ENCODE measurements around the gene PHACTR1. TPM values are rescaled to one million over a fixed set of nuclear protein-coding genes. Genes with fewer than 3 reads are reported as not detected.
A peak's percentile ranks its signal among the peaks of the same experiment; 100 is the strongest.

PHACTR1 gene
- total RNA-seq, 1 experiment from 2014 or later, result not detected

GRCh38 chr6:13147782-13148181 lies 431.2 kb downstream of the PHACTR1 start:
- H3F3A ChIP-seq (ENCODE audit: low read length, unreplicated experiment), result no peaks in the 10 kb centered on the region
- no peaks in the 10 kb centered on the region for H3K9me2 ChIP-seq (replicated peaks; ENCODE audit: low read length)
- no peak overlapping the region for H3K4me2 ChIP-seq (ENCODE audit: low read length)
- H4K20me1 ChIP-seq (ENCODE audit: low read length), result no peaks in the 10 kb centered on the region
- no TSS peak for BruUV-seq (replicated peaks)
- no peak overlapping the region for H3K27ac ChIP-seq (ENCODE audit: low read length)
- H2AFZ ChIP-seq (ENCODE audit: low read length), result no peak overlapping the region
- no peaks in the 10 kb centered on the region for H3K4me1 ChIP-seq (ENCODE audit: insufficient read depth, low read length)
- no peaks in the 10 kb centered on the region for H3K79me2 ChIP-seq (ENCODE audit: low read length)
- H3K9ac ChIP-seq (ENCODE audit: low read length), result no peak overlapping the region
- POLR2A ChIA-PET (ENCODE audit: unreplicated experiment), result no interaction called here
- no peak for ATAC-seq
- CTCF ChIA-PET, result no interaction called here
- H3K36me3 ChIP-seq (ENCODE audit: low read depth, low read length), result no peaks in the 10 kb centered on the region
- H3K4me3 ChIP-seq (ENCODE audit: low read length), result no peak overlapping the region
- H3K27me3 ChIP-seq (ENCODE audit: low read length), result peaks cover 47% of the 10 kb centered on the region
- TF ChIP-seq EZH2phosphoT487 (IDR thresholded peaks at IDR 0.05; ENCODE audit: borderline replicate concordance, low read length) (no peak), EZH2 (IDR thresholded peaks at IDR 0.05; ENCODE audit: low read length, unreplicated experiment) (no peak)
- TF ChIP-seq, protein P1, sequence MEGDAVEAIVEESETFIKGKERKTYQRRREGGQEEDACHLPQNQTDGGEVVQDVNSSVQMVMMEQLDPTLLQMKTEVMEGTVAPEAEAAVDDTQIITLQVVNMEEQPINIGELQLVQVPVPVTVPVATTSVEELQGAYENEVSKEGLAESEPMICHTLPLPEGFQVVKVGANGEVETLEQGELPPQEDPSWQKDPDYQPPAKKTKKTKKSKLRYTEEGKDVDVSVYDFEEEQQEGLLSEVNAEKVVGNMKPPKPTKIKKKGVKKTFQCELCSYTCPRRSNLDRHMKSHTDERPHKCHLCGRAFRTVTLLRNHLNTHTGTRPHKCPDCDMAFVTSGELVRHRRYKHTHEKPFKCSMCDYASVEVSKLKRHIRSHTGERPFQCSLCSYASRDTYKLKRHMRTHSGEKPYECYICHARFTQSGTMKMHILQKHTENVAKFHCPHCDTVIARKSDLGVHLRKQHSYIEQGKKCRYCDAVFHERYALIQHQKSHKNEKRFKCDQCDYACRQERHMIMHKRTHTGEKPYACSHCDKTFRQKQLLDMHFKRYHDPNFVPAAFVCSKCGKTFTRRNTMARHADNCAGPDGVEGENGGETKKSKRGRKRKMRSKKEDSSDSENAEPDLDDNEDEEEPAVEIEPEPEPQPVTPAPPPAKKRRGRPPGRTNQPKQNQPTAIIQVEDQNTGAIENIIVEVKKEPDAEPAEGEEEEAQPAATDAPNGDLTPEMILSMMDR (conservative IDR thresholded peaks at IDR 0.05; ENCODE audit: low read depth, low read length), result 0 out of 2 replicates have a peak, but pooled peaks have one; percentile 16
- no peak for DNase-seq
- no peaks in the 10 kb centered on the region for H3K9me3 ChIP-seq (ENCODE audit: low read length)
- intact Hi-C loops (cut with micrococcal nuclease), result no loop called here

DNA sequence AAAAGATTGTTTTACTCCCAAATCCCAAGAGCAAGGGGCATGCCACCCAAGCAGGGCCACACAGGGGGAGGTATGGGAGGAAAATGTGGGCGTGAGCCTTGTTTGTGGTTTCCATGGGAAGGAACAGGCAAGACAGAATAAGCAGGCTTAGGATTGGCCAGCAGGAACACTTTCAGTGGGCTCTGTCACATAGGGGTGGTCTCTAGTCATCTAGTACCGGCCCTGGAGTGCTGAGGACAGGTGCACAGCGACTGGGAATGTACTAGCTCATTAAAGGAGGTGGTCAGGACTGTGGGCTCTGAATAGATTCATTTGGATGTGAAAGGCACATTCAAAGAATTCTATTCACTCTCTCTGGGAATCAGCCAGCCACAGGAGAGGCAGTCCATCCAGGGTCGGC lies 436.2 kb downstream of the PHACTR1 start:
- H2AFZ ChIP-seq (ENCODE audit: low read length), result no peak overlapping the region
- no peaks in the 10 kb centered on the region for H4K20me1 ChIP-seq (ENCODE audit: low read length)
- no peaks in the 10 kb centered on the region for H3F3A ChIP-seq (ENCODE audit: low read length, unreplicated experiment)
- H3K9ac ChIP-seq (ENCODE audit: low read length), result no peak overlapping the region
- no peaks in the 10 kb centered on the region for H3K36me3 ChIP-seq (ENCODE audit: low read depth, low read length)
- ChIA-PET POLR2A (ENCODE audit: unreplicated experiment) (no interaction called here), CTCF (no interaction called here)
- intact Hi-C loops (cut with micrococcal nuclease), result no loop called here
- H3K4me1 ChIP-seq (ENCODE audit: insufficient read depth, low read length), result no peaks in the 10 kb centered on the region
- TF ChIP-seq EZH2 (IDR thresholded peaks at IDR 0.05; ENCODE audit: low read length, unreplicated experiment), result no peak
- TF ChIP-seq EZH2phosphoT487 (IDR thresholded peaks at IDR 0.05; ENCODE audit: borderline replicate concordance, low read length), result no peak
- TF ChIP-seq, protein P1 (conservative IDR thresholded peaks at IDR 0.05; ENCODE audit: low read depth, low read length), result no peak
- H3K27me3 ChIP-seq (ENCODE audit: low read length), result peaks cover 44% of the 10 kb centered on the region
- no peak overlapping the region for H3K4me3 ChIP-seq (ENCODE audit: low read length)
- DNase-seq (no peak), ATAC-seq (no peak)
- H3K79me2 ChIP-seq (ENCODE audit: low read length), result no peaks in the 10 kb centered on the region
- no TSS peak for BruUV-seq (replicated peaks)
- no peaks in the 10 kb centered on the region for H3K9me2 ChIP-seq (replicated peaks; ENCODE audit: low read length)
- H3K9me3 ChIP-seq (ENCODE audit: low read length), result no peaks in the 10 kb centered on the region
- no peak overlapping the region for H3K27ac ChIP-seq (ENCODE audit: low read length)
- H3K4me2 ChIP-seq (ENCODE audit: low read length), result no peak overlapping the region

GRCh38 chr6:13156381-13156780 lies 439.8 kb downstream of the PHACTR1 start:
- Histone ChIP-seq H3K4me1 (ENCODE audit: insufficient read depth, low read length) (no peaks in the 10 kb centered on the region), H3K9me3 (ENCODE audit: low read length) (no peaks in the 10 kb centered on the region), H3K9ac (ENCODE audit: low read length) (no peak overlapping the region), H3K27me3 (ENCODE audit: low read length) (peaks cover 58% of the 10 kb centered on the region), H2AFZ (ENCODE audit: low read length) (no peak overlapping the region), H3K4me2 (ENCODE audit: low read length) (no peak overlapping the region), H3K79me2 (ENCODE audit: low read length) (no peaks in the 10 kb centered on the region), H3K9me2 (replicated peaks; ENCODE audit: low read length) (no peaks in the 10 kb centered on the region), H3F3A (ENCODE audit: low read length, unreplicated experiment) (no peaks in the 10 kb centered on the region), H4K20me1 (ENCODE audit: low read length) (no peaks in the 10 kb centered on the region), H3K27ac (ENCODE audit: low read length) (no peak overlapping the region), H3K36me3 (ENCODE audit: low read depth, low read length) (no peaks in the 10 kb centered on the region), H3K4me3 (ENCODE audit: low read length) (no peak overlapping the region)
- BruUV-seq (replicated peaks), result no TSS peak
- intact Hi-C loops (cut with micrococcal nuclease), result no loop called here
- ATAC-seq (no peak), DNase-seq (no peak)
- ChIA-PET CTCF (interaction anchor here (0.5 kb wide), 1 partner anchor 164 kb away, joined by 3 read pairs; no protein-coding TSS in a partner anchor), POLR2A (ENCODE audit: unreplicated experiment) (no interaction called here)
- TF ChIP-seq, protein P1 (conservative IDR thresholded peaks at IDR 0.05; ENCODE audit: low read depth, low read length), result no peak
- no peak for TF ChIP-seq EZH2phosphoT487 (IDR thresholded peaks at IDR 0.05; ENCODE audit: borderline replicate concordance, low read length)
- TF ChIP-seq EZH2 (IDR thresholded peaks at IDR 0.05; ENCODE audit: low read length, unreplicated experiment), result no peak

Data from PC-3 (cell line).